Measurements from ENCODE around the gene HHIPL1.

HHIPL1 gene

DNA sequence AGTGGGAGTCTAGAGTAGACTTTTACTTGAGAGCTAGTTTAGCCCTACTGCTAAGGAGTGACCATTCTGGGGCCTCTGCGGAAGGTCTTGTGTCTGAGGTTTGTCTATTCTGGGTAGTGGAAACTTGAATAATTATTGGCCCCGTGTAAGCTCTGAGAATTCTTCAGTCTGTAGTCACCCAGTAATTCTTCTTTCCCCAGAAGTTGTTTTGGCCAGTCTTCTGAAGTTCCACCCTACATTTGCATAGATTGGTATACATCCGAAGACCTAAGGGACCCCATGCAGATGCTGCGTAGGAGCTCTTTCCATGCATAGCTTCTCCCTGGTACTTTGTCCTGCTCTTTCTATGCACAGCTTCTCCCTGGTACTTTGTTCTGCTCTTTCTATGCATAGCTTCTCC, 52.0 kb downstream of the HHIPL1 start:
- Histone ChIP-seq H3K36me3 (ENCODE audit: insufficient read depth, low read length) (no peaks in the 10 kb centered on the region), H4K20me1 (ENCODE audit: insufficient read depth, low read length, poor library complexity, severe bottlenecking) (no peaks in the 10 kb centered on the region), H3K9me2 (replicated peaks; ENCODE audit: low read depth, low read length) (no peaks in the 10 kb centered on the region; the same call in 1 of the 2 replicates), H3K9ac (ENCODE audit: low read depth, low read length, poor library complexity, severe bottlenecking) (no peak overlapping the region), H3K79me2 (ENCODE audit: insufficient read depth, low read length) (no peaks in the 10 kb centered on the region), H2AFZ (ENCODE audit: low read length) (no peak overlapping the region), H3K9me3 (ENCODE audit: insufficient read depth, low read depth, low read length) (no peaks in the 10 kb centered on the region), H3F3A (ENCODE audit: low read depth) (no peaks in the 10 kb centered on the region), H3K4me3 (ENCODE audit: low read length, poor library complexity, severe bottlenecking) (no peak overlapping the region), H3K27me3 (ENCODE audit: insufficient read depth, low read length, poor library complexity, severe bottlenecking) (no peaks in the 10 kb centered on the region), H3K4me1 (ENCODE audit: insufficient read depth, low read length, poor library complexity, severe bottlenecking) (no peaks in the 10 kb centered on the region), H3K4me2 (ENCODE audit: low read depth, low read length, poor library complexity, severe bottlenecking) (no peak overlapping the region)
- TF ChIP-seq EZH2phosphoT487 (IDR thresholded peaks at IDR 0.05; ENCODE audit: borderline replicate concordance) (no peak), CTCF (conservative IDR thresholded peaks at IDR 0.05; ENCODE audit: low read length) (no peak)

DNA sequence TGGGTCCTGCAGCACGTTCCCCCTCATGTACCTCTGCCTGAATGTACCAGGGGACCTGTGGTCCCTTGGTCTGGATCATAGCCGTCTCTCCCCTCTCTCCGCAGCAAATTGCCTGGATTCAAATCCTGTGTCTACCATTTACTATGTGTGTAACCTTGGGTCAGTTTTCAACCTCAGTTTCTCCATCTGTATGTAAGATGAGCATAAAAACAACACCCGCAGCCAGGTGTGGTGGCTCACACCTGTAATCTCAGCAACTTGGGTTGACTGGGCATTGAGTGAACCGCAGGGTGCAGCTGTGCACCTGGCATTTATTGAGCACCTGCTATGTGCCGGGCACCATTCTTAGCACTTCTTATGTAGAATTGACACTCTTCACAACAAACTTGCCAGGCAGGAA, 53.3 kb downstream of the HHIPL1 start:
- Histone ChIP-seq H3K4me1 (ENCODE audit: insufficient read depth, low read length, poor library complexity, severe bottlenecking) (no peaks in the 10 kb centered on the region), H3K9me2 (replicated peaks; ENCODE audit: low read depth, low read length) (no peaks in the 10 kb centered on the region; the same call in 1 of the 2 replicates), H3K9me3 (ENCODE audit: insufficient read depth, low read depth, low read length) (peaks cover under 1% of the 10 kb centered on the region; the same call in 1 of the 2 replicates), H3K79me2 (ENCODE audit: insufficient read depth, low read length) (no peaks in the 10 kb centered on the region), H2AFZ (ENCODE audit: low read length) (no peak overlapping the region), H3K4me3 (ENCODE audit: low read length, poor library complexity, severe bottlenecking) (no peak overlapping the region), H3F3A (ENCODE audit: low read depth) (no peaks in the 10 kb centered on the region), H3K27me3 (ENCODE audit: insufficient read depth, low read length, poor library complexity, severe bottlenecking) (no peaks in the 10 kb centered on the region), H3K9ac (ENCODE audit: low read depth, low read length, poor library complexity, severe bottlenecking) (no peak overlapping the region), H3K4me2 (ENCODE audit: low read depth, low read length, poor library complexity, severe bottlenecking) (no peak overlapping the region), H4K20me1 (ENCODE audit: insufficient read depth, low read length, poor library complexity, severe bottlenecking) (no peaks in the 10 kb centered on the region), H3K36me3 (ENCODE audit: insufficient read depth, low read length) (no peaks in the 10 kb centered on the region)
- no peak for TF ChIP-seq EZH2phosphoT487 (IDR thresholded peaks at IDR 0.05; ENCODE audit: borderline replicate concordance)

DNA sequence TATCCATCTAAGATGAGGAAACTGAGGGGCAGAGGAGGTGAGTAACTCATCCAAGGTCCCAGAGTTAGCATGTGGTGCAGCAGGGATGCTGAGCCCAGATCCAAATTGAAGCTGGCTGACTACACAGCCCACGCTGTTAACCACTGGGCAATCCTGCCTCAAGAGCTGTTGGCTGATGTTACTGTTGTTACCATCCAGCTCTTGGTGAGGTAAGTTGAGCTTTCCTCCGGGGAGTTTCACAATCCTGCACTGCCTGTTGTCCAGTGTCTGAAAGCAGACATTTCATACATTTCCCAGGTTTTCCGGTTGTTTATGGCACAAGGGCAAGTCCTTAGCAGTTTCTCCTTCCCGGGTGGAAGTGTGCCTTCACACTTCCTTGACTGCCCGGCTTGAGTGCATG, 53.7 kb downstream of the HHIPL1 start:
- Histone ChIP-seq H3K36me3 (ENCODE audit: insufficient read depth, low read length) (no peaks in the 10 kb centered on the region), H2AFZ (ENCODE audit: low read length) (no peak overlapping the region), H3K4me1 (ENCODE audit: insufficient read depth, low read length, poor library complexity, severe bottlenecking) (no peaks in the 10 kb centered on the region), H3F3A (ENCODE audit: low read depth) (no peaks in the 10 kb centered on the region), H3K9me3 (ENCODE audit: insufficient read depth, low read depth, low read length) (peaks cover 5% of the 10 kb centered on the region; the same call in 1 of the 2 replicates), H4K20me1 (ENCODE audit: insufficient read depth, low read length, poor library complexity, severe bottlenecking) (no peaks in the 10 kb centered on the region), H3K27me3 (ENCODE audit: insufficient read depth, low read length, poor library complexity, severe bottlenecking) (no peaks in the 10 kb centered on the region), H3K79me2 (ENCODE audit: insufficient read depth, low read length) (no peaks in the 10 kb centered on the region), H3K9ac (ENCODE audit: low read depth, low read length, poor library complexity, severe bottlenecking) (no peak overlapping the region), H3K4me2 (ENCODE audit: low read depth, low read length, poor library complexity, severe bottlenecking) (no peak overlapping the region), H3K9me2 (replicated peaks; ENCODE audit: low read depth, low read length) (no peaks in the 10 kb centered on the region; the same call in 1 of the 2 replicates), H3K4me3 (ENCODE audit: low read length, poor library complexity, severe bottlenecking) (no peak overlapping the region)
- no peak for TF ChIP-seq EZH2phosphoT487 (IDR thresholded peaks at IDR 0.05; ENCODE audit: borderline replicate concordance)
- no peak for TF ChIP-seq CTCF (conservative IDR thresholded peaks at IDR 0.05; ENCODE audit: low read length)

- TF ChIP-seq EZH2phosphoT487 (IDR thresholded peaks at IDR 0.05; ENCODE audit: borderline replicate concordance) (no peak), CTCF (conservative IDR thresholded peaks at IDR 0.05; ENCODE audit: low read length) (no peak)
- Histone ChIP-seq H3K4me3 (ENCODE audit: low read length, poor library complexity, severe bottlenecking) (no peak overlapping the region), H3K9me2 (replicated peaks; ENCODE audit: low read depth, low read length) (no peaks in the 10 kb centered on the region; the same call in 1 of the 2 replicates), H3K79me2 (ENCODE audit: insufficient read depth, low read length) (no peaks in the 10 kb centered on the region), H4K20me1 (ENCODE audit: insufficient read depth, low read length, poor library complexity, severe bottlenecking) (no peaks in the 10 kb centered on the region), H3K27me3 (ENCODE audit: insufficient read depth, low read length, poor library complexity, severe bottlenecking) (no peaks in the 10 kb centered on the region), H2AFZ (ENCODE audit: low read length) (no peak overlapping the region), H3K9me3 (ENCODE audit: insufficient read depth, low read depth, low read length) (peaks cover 6% of the 10 kb centered on the region; the same call in 1 of the 2 replicates), H3K36me3 (ENCODE audit: insufficient read depth, low read length) (no peaks in the 10 kb centered on the region), H3F3A (ENCODE audit: low read depth) (no peaks in the 10 kb centered on the region), H3K4me2 (ENCODE audit: low read depth, low read length, poor library complexity, severe bottlenecking) (no peak overlapping the region), H3K4me1 (ENCODE audit: insufficient read depth, low read length, poor library complexity, severe bottlenecking) (no peaks in the 10 kb centered on the region), H3K9ac (ENCODE audit: low read depth, low read length, poor library complexity, severe bottlenecking) (no peak overlapping the region)
These were observed 54.3 kb downstream of the HHIPL1 start for GRCh38 chr14:99699085-99699760.

All from Loucy (cell line).